ENCODE data around the gene TDRD3. TPM values are rescaled to one million over a fixed set of nuclear protein-coding genes. Genes with fewer than 3 reads are reported as not detected.

Gene TDRD3
- total RNA-seq, 1 donor from 2014 or later = 11.3 TPM

Other genes starting within 250 kb of the TDRD3 start
- 0.15 TPM for gene DIAPH3, start 233.3 kb upstream of the TDRD3 start, total RNA-seq